ENCODE data around the gene METAP1D. TPM values are rescaled to one million over a fixed set of nuclear protein-coding genes. Genes with fewer than 3 reads are reported as not detected.

The METAP1D gene
- total RNA-seq, 3 donors from 2014 or later, result 6.2 to 12.5 (median 7.8) TPM

- Histone ChIP-seq H3K36me3 (no peaks in the 10 kb centered on the region), H3K27ac (no peak overlapping the region), H3K4me1 (peaks cover 16 to 26% of the 10 kb centered on the region in 2 donors), H3K9me3 (no peaks in the 10 kb centered on the region), H3K27me3 (peaks cover 29 to 100% of the 10 kb centered on the region in 2 donors), H3K4me3 (peak overlapping the region in 1 of 3 donors; percentile 71)
- DNase-seq (ENCODE audit: low spot score in 2 of 2), result no peak
- intact Hi-C loops (cut with DNase I; ENCODE audit: low total_unique reads), result no loop called here
- TF ChIP-seq POLR2A (IDR thresholded peaks at IDR 0.05) (no peak), POLR2AphosphoS5 (IDR thresholded peaks at IDR 0.05) (no peak)
- TF ChIP-seq, protein P1, sequence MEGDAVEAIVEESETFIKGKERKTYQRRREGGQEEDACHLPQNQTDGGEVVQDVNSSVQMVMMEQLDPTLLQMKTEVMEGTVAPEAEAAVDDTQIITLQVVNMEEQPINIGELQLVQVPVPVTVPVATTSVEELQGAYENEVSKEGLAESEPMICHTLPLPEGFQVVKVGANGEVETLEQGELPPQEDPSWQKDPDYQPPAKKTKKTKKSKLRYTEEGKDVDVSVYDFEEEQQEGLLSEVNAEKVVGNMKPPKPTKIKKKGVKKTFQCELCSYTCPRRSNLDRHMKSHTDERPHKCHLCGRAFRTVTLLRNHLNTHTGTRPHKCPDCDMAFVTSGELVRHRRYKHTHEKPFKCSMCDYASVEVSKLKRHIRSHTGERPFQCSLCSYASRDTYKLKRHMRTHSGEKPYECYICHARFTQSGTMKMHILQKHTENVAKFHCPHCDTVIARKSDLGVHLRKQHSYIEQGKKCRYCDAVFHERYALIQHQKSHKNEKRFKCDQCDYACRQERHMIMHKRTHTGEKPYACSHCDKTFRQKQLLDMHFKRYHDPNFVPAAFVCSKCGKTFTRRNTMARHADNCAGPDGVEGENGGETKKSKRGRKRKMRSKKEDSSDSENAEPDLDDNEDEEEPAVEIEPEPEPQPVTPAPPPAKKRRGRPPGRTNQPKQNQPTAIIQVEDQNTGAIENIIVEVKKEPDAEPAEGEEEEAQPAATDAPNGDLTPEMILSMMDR (IDR thresholded peaks at IDR 0.05), result no peak
Measured at GRCh38 chr2:172100935-172101820, 101.4 kb downstream of the METAP1D start.

DNA sequence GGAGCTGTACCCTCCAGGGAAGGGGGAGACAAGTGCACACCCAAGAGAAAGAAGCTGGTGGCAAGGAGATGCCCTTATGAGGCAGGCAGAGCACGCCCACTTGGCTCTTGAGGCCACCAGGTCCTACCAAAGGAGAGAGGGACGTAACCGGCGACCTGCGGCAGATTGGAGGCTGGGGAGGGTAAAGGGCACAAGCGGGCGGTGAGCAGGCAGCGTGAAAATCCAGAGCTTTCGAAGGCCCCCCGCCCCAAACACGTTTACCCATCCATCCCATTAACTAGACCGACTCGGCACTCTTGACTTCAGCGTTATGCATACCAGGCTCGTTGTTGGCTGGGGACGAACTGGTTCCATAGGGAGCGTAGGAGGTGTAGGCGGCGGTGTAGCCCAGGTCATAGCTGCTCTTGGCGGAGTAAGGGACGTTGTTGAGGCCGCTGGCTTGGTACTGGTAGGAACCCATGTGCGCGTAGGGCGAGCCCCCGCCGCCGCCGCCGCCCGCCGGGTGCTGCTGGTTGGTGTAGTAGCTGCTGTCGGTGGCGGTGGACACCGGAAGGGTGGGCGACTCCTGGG is 102.2 kb downstream of the METAP1D start:
- no peak for DNase-seq (ENCODE audit: low spot score in 2 of 2)
- H3K27ac ChIP-seq, result no peak overlapping the region
- H3K4me1 ChIP-seq, result peaks cover 13 to 20% of the 10 kb centered on the region in 2 donors
- H3K9me3 ChIP-seq, result no peaks in the 10 kb centered on the region
- H3K4me3 ChIP-seq, result peak overlapping the region; percentile 44 to 71 (median 57)
- H3K36me3 ChIP-seq, result no peaks in the 10 kb centered on the region
- intact Hi-C loops (cut with DNase I; ENCODE audit: low total_unique reads), result no loop called here
- H3K27me3 ChIP-seq, result peaks cover 27 to 100% of the 10 kb centered on the region in 2 donors
- no peak for TF ChIP-seq POLR2A (IDR thresholded peaks at IDR 0.05)
- no peak for TF ChIP-seq POLR2AphosphoS5 (IDR thresholded peaks at IDR 0.05)
- TF ChIP-seq, protein P1 (IDR thresholded peaks at IDR 0.05), result no peak

DNA sequence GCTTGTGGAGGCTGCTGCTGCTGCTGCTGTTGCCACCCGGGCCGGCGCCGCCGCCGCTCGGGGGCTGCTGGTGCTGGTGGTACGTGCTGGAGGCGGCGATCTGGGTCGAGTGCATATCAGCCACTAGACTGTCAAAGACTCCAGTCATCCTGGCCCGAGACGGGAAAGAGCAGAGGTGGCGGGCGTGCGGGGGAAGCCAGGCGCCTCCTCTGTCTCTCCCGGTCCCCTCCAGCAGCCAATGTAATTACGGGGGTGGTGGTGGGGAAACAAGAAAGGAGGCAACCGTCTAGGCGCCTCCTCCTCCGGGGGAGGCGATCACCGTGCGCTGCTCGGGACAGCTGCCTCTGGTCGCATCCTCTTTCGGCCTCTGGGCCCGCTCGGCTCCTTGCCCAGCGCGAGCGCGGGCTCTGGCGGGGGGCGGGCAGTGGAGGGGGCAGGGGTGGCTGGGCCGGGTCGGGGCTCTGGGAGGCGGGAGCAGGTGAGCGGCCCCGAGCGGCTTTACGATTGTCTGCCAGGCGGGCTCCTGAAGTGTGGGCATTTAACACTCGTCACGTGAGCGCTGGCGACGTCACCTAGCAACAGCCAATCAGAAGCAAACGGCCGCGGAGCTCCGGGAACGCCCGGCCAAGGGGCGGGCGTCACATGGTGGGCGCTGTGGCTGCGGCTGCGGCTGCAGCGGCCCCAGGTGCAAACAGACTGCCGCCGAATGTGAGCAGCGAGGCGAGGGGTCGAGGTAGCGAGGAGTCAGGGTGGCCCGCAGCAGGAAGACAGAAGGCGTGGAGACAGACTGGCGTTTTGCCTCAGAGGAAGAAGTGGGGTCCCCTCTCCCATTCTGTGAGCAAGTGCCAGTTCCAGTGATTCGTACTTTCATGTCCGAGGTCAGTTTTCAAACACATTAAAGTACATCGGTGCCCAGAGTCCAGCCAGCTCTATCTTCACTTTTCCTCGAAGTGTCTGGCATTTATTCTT is 102.9 kb downstream of the METAP1D start, which contains the start of gene DLX2:
Gene DLX2 (minus strand): TSS at position 510 of the 969 bp plus-strand sequence. CDS start 362 bp downstream, at position 148.
- Histone ChIP-seq H3K27me3 (peaks cover 29 to 99% of the 10 kb centered on the region in 2 donors), H3K9me3 (no peaks in the 10 kb centered on the region), H3K27ac (no peak within 1 kb of the TSS), H3K36me3 (no peaks in the 10 kb centered on the region), H3K4me1 (peaks cover 9 to 17% of the 10 kb centered on the region in 2 donors), H3K4me3 (peak within 1 kb of the TSS; percentile 44 to 71 (median 57))
- TF ChIP-seq, protein P1 (IDR thresholded peaks at IDR 0.05), result no peak
- TF ChIP-seq POLR2AphosphoS5 (IDR thresholded peaks at IDR 0.05) (no peak), POLR2A (IDR thresholded peaks at IDR 0.05) (no peak)
- peak in 1 of 2 donors; percentile 50 for DNase-seq (ENCODE audit: low spot score in 2 of 2)
- intact Hi-C loops (cut with DNase I; ENCODE audit: low total_unique reads), result no loop called here

GRCh38 chr2:172103471-172104272 is 103.9 kb downstream of the METAP1D start:
- Histone ChIP-seq H3K27me3 (peaks cover 29 to 99% of the 10 kb centered on the region in 2 donors), H3K36me3 (no peaks in the 10 kb centered on the region), H3K27ac (no peak overlapping the region), H3K4me3 (peak overlapping the region in 2 of 3 donors; percentile 44 to 71), H3K9me3 (no peaks in the 10 kb centered on the region), H3K4me1 (peaks cover 9 to 17% of the 10 kb centered on the region in 2 donors)
- intact Hi-C loops (cut with DNase I; ENCODE audit: low total_unique reads), result no loop called here
- peak; percentile 56 to 84 for DNase-seq (ENCODE audit: low spot score in 2 of 2)
- TF ChIP-seq, protein P1 (IDR thresholded peaks at IDR 0.05), result peak in 2 of 3 donors; percentile 76 to 90
- TF ChIP-seq POLR2AphosphoS5 (IDR thresholded peaks at IDR 0.05), result peak in 1 of 3 donors; percentile 36
- TF ChIP-seq POLR2A (IDR thresholded peaks at IDR 0.05), result no peak

Data from breast epithelium (tissue), 4 donors.